HepG2 (cell line): ENCODE results near the gene ADIPOR2. TPM values are rescaled to one million over a fixed set of nuclear protein-coding genes. Genes with fewer than 3 reads are reported as not detected.

Source experiments
- ATF4 ChIP-seq, 2 experiments: fragments of 450-650 bp in 1 of 2; sonication (generic) in 1 of 2; formaldehyde crosslinking; IDR thresholded peaks; 2 replicates each; pipeline versions ENCODE4 v1.5.0 to v1.8.0; 2020 to 2022; ENCODE audit warnings: mild to moderate bottlenecking in 1 of 2, missing genetic modification reagents in 1 of 2
- CCDC6 ChIP-seq: sonication (generic); formaldehyde crosslinking; IDR thresholded peaks from 2 replicates; pipeline ENCODE4 v1.8.1; 2022; ENCODE audit warnings: mild to moderate bottlenecking, missing genetic modification reagents, moderate library complexity
- CREM ChIP-seq, 2 experiments: sonication (generic) in 1 of 2; formaldehyde crosslinking in 1 of 2; IDR thresholded peaks; 2 replicates each; pipeline versions ENCODE4 v1.4.0 to v1.6.1; 2016 to 2020; ENCODE audit warnings: antibody characterized with exemption in 1 of 2, mild to moderate bottlenecking in 1 of 2, missing genetic modification reagents in 1 of 2
- GFI1 ChIP-seq: sonication (generic); formaldehyde crosslinking; IDR thresholded peaks from 2 replicates; pipeline ENCODE4 v1.5.0; 2020; ENCODE audit warnings: missing genetic modification reagents, mild to moderate bottlenecking, borderline replicate concordance
- HIVEP1 ChIP-seq: sonication (generic); formaldehyde crosslinking; IDR thresholded peaks from 2 replicates; pipeline ENCODE4 v1.4.0; 2020; ENCODE audit warnings: mild to moderate bottlenecking, missing genetic modification reagents
- KDM1A ChIP-seq: IDR thresholded peaks from 2 replicates; pipeline ENCODE4 v1.6.1; 2016; ENCODE audit warnings: missing compliant biosample characterization
- KMT2B ChIP-seq: IDR thresholded peaks from 2 replicates; pipeline ENCODE4 v1.6.1; 2016; ENCODE audit warnings: missing genetic modification reagents, missing compliant biosample characterization
- NCOA2 ChIP-seq: sonication (generic); formaldehyde crosslinking; IDR thresholded peaks from 2 replicates; pipeline ENCODE4 v1.8.0; 2022; ENCODE audit warnings: inconsistent platforms
- NR3C1 ChIP-seq: sonication (generic); formaldehyde crosslinking; IDR thresholded peaks from 2 replicates; pipeline ENCODE4 v1.4.0; 2020; ENCODE audit warnings: missing genetic modification reagents
- RBM39 ChIP-seq: fragments of 200-400 bp; formaldehyde crosslinking; IDR thresholded peaks from one replicate; pipeline ENCODE4 v1.6.1; 2018; ENCODE audit warnings: antibody characterized with exemption, mild to moderate bottlenecking, low read depth, low read length; ENCODE audit not compliant: poor library complexity, severe bottlenecking
- SAFB2 ChIP-seq: sonication (generic); formaldehyde crosslinking; IDR thresholded peaks from 2 replicates; pipeline ENCODE4 v1.5.1; 2020; ENCODE audit warnings: missing genetic modification reagents, low read depth, mild to moderate bottlenecking, borderline replicate concordance
- SAP130 ChIP-seq: IDR thresholded peaks from 2 replicates; pipeline ENCODE4 v1.6.1; 2016; ENCODE audit warnings: low read depth
- ZMYM2 ChIP-seq: sonication (generic); formaldehyde crosslinking; IDR thresholded peaks from 2 replicates; pipeline ENCODE4 v1.8.0; 2022; ENCODE audit warnings: mild to moderate bottlenecking, missing genetic modification reagents
- ZMYM3 ChIP-seq: sonication (generic); formaldehyde crosslinking; IDR thresholded peaks from 2 replicates; pipeline ENCODE4 v1.5.1; 2020; ENCODE audit warnings: mild to moderate bottlenecking, missing genetic modification reagents
- ZNF224 ChIP-seq: sonication (generic); formaldehyde crosslinking; IDR thresholded peaks from 2 replicates; pipeline ENCODE4 v1.5.0; 2020; ENCODE audit warnings: mild to moderate bottlenecking, missing genetic modification reagents
- ZNF318 ChIP-seq: sonication (generic); formaldehyde crosslinking; IDR thresholded peaks from 2 replicates; pipeline ENCODE4 v1.4.0; 2020; ENCODE audit warnings: mild to moderate bottlenecking, missing genetic modification reagents
- ZNF547 ChIP-seq: sonication (generic); formaldehyde crosslinking; IDR thresholded peaks from 2 replicates; pipeline ENCODE4 v1.5.1; 2020; ENCODE audit warnings: mild to moderate bottlenecking, missing genetic modification reagents
- ZNF549 ChIP-seq: sonication (generic); formaldehyde crosslinking; IDR thresholded peaks from 2 replicates; pipeline ENCODE4 v1.5.0; 2020; ENCODE audit warnings: missing genetic modification reagents
- ZNF580 ChIP-seq: IDR thresholded peaks from 2 replicates; pipeline ENCODE4 v1.6.1; 2016; ENCODE audit warnings: low read depth, borderline replicate concordance
- ZNF614 ChIP-seq: IDR thresholded peaks from 2 replicates; pipeline ENCODE4 v1.6.1; 2018; ENCODE audit warnings: missing biosample characterization, missing genetic modification reagents, inconsistent platforms, borderline replicate concordance
- ZNF841 ChIP-seq: sonication (generic); formaldehyde crosslinking; IDR thresholded peaks from 2 replicates; pipeline ENCODE4 v1.8.1; 2023; ENCODE audit warnings: missing genetic modification reagents, borderline replicate concordance
- ZSCAN9 ChIP-seq: IDR thresholded peaks from 2 replicates; pipeline ENCODE4 v1.6.1; 2016; ENCODE audit warnings: borderline replicate concordance
- polyA plus RNA-seq, 8 experiments: library from polyadenylated mRNA; depleted of rRNA in 3 of 8; stranded (reverse) in 7 of 8; unstranded in 1 of 8; fragments of >200 nt; fragmentation: Illumina TruSeq in 4 of 8; extraction: Trizol in 4 of 8; gene quantifications; 2 replicates each; pipeline versions ENCODE4 v1.2.1 to v1.2.3, GENCODE V29; 2011 to 2016; ENCODE audit warnings: low read depth in 4 of 8, missing spikeins in 1 of 8, mixed read lengths in 1 of 8; ENCODE audit not compliant: insufficient read depth in 1 of 8
- total RNA-seq, 5 experiments: library from RNA; depleted of rRNA; stranded (reverse); fragments of >200 nt; fragmentation: Illumina TruSeq; extraction: Trizol; gene quantifications; 2 replicates each; pipeline ENCODE4 v1.2.3, GENCODE V29; 2016; ENCODE audit warnings: low read depth in 1 of 5

The ADIPOR2 gene
- total and polyA plus RNA-seq, 2 of the 13 experiments (the other 11 are each of a cell fraction or from before 2014, with no cell fraction given), result 35.2 to 52.2 TPM

- TF ChIP-seq ZNF318 (CRISPR knock-in tag) (no peak), SAFB2 (CRISPR knock-in tag) (no peak), ZNF841 (no peak), ZNF580 (CRISPR knock-in tag) (no peak), CCDC6 (CRISPR knock-in tag) (no peak), SAP130 (CRISPR knock-in tag) (peak; percentile 51; the same call in 1 of the 2 replicates), CREM (IDR thresholded peaks at IDR 0.05) (no peak), CREM (CRISPR knock-in tag; IDR thresholded peaks at IDR 0.05) (no peak), HIVEP1 (CRISPR knock-in tag) (no peak), ATF4 (CRISPR knock-in tag; IDR thresholded peaks at IDR 0.05) (no peak), ZMYM2 (CRISPR knock-in tag) (no peak), ZNF549 (CRISPR knock-in tag) (no peak), ZNF614 (CRISPR knock-in tag) (no peak), ZMYM3 (CRISPR knock-in tag) (0 out of 2 replicates have a peak, but pooled peaks have one; percentile 45), ZNF224 (CRISPR knock-in tag) (no peak), RBM39 (no peak), NR3C1 (CRISPR knock-in tag) (no peak), GFI1 (CRISPR knock-in tag) (no peak), KMT2B (CRISPR knock-in tag) (no peak), NCOA2 (0 out of 2 replicates have a peak, but pooled peaks have one; percentile 9), ZSCAN9 (CRISPR knock-in tag) (no peak), ZNF547 (CRISPR knock-in tag) (0 out of 2 replicates have a peak, but pooled peaks have one; percentile 70), KDM1A (CRISPR knock-in tag) (no peak)
These were observed 134.7 kb downstream of the ADIPOR2 start (continued) for GRCh38 chr12:1825382-1826102.
